Measurements from ENCODE around the gene SLC6A17.

Gene SLC6A17

GRCh38 chr1:110225756-110226404 is 75.6 kb downstream of the SLC6A17 start:
- in situ Hi-C loops (cut with HindIII; ENCODE audit: low pct_ligation_motif_present, low pct_unique_long_range_greater_than_20kb, low sequenced_read_pairs): no loop called here
- no peak for DNase-seq

- in situ Hi-C loops (cut with HindIII; ENCODE audit: low pct_ligation_motif_present, low pct_unique_long_range_greater_than_20kb, low sequenced_read_pairs): no loop called here
- no peak for DNase-seq
Observed at GRCh38 chr1:110227774-110228173, 77.5 kb downstream of the SLC6A17 start.

- in situ Hi-C loops (cut with HindIII; ENCODE audit: low pct_ligation_motif_present, low pct_unique_long_range_greater_than_20kb, low sequenced_read_pairs): no loop called here
- no peak for DNase-seq
Observed at GRCh38 chr1:110228381-110228780, 78.1 kb downstream of the SLC6A17 start.

DNA sequence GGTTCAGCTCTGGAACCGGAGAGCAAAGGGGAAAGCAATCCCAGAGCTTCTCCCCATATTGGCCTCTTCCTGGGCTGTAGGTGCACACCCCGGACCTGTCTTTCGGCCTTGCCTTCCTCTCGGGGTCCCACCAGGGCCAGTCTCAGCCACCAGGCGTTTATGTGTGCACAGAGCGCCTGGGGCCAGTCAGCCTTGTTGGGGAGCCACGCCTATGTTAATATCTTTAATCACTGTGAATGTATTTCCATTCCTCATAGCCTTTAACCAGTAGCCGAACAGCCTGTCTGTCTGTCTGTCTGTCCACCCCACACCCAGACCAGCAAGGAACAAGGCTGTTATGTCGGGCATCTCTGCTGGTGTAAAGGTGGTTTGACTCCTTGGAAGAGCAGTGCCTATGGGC is 78.6 kb downstream of the SLC6A17 start:
- in situ Hi-C loops (cut with HindIII; ENCODE audit: low pct_ligation_motif_present, low pct_unique_long_range_greater_than_20kb, low sequenced_read_pairs): no loop called here

GRCh38 chr1:110229348-110230001 is 79.2 kb downstream of the SLC6A17 start:
- in situ Hi-C loops (cut with HindIII; ENCODE audit: low pct_ligation_motif_present, low pct_unique_long_range_greater_than_20kb, low sequenced_read_pairs): no loop called here

More for the DNA sequence above, 78.6 kb downstream of the SLC6A17 start:
- DNase-seq: no peak

DNA sequence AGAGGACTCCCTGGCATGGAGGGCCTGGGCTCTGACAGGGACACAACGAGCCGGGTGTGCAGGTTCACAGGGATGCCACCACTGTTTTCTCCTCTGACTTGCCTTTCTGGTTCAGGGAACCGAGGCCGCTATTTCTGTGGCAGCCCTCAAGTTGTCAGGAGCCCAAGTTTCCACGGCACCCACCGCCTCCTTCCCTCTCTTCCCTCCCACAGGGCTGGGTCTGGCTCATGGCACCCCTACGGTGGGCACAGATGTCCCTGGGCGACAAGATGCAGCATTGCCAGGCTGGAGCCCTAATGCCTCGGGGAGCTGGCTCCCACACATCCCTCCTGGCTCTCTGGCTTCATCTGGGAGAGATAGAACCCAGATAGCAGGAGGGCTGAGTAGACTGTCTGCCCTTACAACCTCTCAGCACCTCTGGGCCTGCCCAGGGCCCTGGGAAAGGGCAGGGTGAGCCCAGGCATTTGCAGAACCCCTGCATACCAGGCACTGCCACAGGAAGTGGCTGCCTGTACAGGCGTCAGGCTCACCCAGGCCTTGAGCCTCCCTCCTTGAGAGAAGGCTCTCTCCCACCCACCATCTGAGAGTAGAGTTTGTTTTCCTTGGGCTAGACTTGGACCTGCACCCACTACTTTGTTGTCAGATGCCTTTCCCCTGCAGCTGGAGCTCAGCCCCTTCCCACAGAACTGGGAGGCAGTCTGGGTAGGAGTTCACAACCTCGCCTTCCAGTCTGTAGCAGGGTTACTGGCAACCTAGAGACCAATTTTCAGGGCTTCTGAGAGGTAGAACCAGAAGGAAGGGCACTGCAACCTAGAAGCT is 80.3 kb downstream of the SLC6A17 start:
- no peak for DNase-seq
- in situ Hi-C loops (cut with HindIII; ENCODE audit: low pct_ligation_motif_present, low pct_unique_long_range_greater_than_20kb, low sequenced_read_pairs): no loop called here

More at GRCh38 chr1:110229348-110230001, 79.2 kb downstream of the SLC6A17 start:
- no peak for DNase-seq

DNA sequence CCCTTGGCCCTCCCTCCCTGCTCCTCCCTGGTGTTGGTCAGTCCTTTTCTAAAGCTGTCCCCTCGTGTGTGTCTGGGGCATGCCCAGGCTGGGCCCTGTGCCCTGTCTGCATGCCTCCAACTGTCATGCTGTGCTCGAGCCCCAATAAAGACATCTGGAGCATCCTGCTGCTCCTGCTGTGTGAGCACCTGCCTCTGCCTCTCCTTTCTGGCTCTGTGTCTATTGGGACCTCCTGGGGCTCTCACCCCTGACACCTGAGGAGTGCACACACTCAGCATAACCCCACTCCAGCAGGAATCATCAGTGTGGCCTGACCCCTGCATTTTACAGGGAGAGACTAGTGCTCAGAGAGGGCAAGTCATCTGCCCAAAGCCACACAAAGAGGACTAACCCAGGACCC is 83.6 kb downstream of the SLC6A17 start:
- in situ Hi-C loops (cut with HindIII; ENCODE audit: low pct_ligation_motif_present, low pct_unique_long_range_greater_than_20kb, low sequenced_read_pairs): no loop called here
- DNase-seq: no peak

DNA sequence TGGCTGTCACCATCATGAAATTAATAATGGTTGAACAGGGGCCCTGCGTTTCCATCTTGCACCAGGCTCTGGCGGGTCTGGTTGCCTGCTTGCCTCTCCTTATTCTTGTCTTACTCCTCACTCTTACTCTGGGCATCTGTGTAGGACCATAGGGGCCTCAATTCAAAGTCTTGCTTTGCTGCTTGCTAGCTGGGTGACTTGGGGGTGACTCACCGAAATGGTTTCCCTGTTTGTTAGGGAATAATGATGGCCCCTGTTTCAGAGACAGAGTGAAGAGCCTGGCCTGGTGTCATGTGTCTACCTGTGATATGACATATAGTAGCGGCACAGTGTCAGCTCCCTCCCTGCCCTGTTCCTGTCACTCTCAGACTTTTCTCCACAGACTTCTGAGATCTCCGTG is 84.4 kb downstream of the SLC6A17 start:
- DNase-seq: no peak
- in situ Hi-C loops (cut with HindIII; ENCODE audit: low pct_ligation_motif_present, low pct_unique_long_range_greater_than_20kb, low sequenced_read_pairs): no loop called here

- no peak for DNase-seq
- in situ Hi-C loops (cut with HindIII; ENCODE audit: low pct_ligation_motif_present, low pct_unique_long_range_greater_than_20kb, low sequenced_read_pairs): no loop called here
Observed at GRCh38 chr1:110235181-110235833, 85.0 kb downstream of the SLC6A17 start.

GRCh38 chr1:110235834-110236682 is 85.8 kb downstream of the SLC6A17 start:
- DNase-seq: peak; percentile 17
- in situ Hi-C loops (cut with HindIII; ENCODE audit: low pct_ligation_motif_present, low pct_unique_long_range_greater_than_20kb, low sequenced_read_pairs): no loop called here

GRCh38 chr1:110237386-110238152 is 87.3 kb downstream of the SLC6A17 start:
- DNase-seq: no peak
- in situ Hi-C loops (cut with HindIII; ENCODE audit: low pct_ligation_motif_present, low pct_unique_long_range_greater_than_20kb, low sequenced_read_pairs): no loop called here

GRCh38 chr1:110239441-110240430 is 89.4 kb downstream of the SLC6A17 start:
- in situ Hi-C loops (cut with HindIII; ENCODE audit: low pct_ligation_motif_present, low pct_unique_long_range_greater_than_20kb, low sequenced_read_pairs): no loop called here
- no peak for DNase-seq

DNA sequence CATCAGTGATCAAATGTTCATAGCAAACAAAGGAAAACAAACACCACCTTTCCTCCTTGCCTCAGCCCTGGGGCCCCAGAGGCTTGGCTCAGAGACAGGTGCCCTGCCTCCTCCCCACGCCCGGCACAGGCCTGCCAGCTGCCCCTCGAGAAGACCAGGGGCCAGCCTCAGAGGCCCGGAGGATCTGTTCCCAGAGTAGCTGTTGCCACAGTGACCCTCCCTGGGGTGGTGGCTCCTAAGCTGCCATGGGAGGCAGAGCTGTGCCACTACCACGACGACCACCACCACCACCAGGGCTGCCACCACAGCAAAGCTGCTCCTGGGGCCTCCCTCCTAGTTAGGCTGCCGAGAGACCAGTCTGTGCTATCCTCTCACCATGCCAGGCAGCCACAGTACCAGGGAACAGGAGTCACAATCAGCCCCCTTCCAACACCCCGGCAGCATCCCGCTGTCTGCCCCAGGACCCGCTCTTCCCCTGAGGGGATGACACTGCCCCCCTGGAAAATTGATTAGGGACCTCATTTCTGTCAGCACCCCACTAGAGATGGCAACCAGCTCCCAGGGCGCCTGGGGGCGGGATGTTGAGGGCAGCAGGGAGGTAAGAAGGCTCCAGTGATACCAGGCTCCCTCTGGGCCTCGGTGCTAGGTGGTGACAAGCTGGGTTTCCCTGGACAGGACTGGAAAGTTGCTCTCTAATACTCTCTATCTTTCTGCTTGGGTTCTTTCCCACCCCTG is 90.3 kb downstream of the SLC6A17 start:
- DNase-seq: no peak
- in situ Hi-C loops (cut with HindIII; ENCODE audit: low pct_ligation_motif_present, low pct_unique_long_range_greater_than_20kb, low sequenced_read_pairs): no loop called here

- in situ Hi-C loops (cut with HindIII; ENCODE audit: low pct_ligation_motif_present, low pct_unique_long_range_greater_than_20kb, low sequenced_read_pairs): no loop called here
- DNase-seq: no peak
Observed at GRCh38 chr1:110241516-110241915, 91.2 kb downstream of the SLC6A17 start.

DNA sequence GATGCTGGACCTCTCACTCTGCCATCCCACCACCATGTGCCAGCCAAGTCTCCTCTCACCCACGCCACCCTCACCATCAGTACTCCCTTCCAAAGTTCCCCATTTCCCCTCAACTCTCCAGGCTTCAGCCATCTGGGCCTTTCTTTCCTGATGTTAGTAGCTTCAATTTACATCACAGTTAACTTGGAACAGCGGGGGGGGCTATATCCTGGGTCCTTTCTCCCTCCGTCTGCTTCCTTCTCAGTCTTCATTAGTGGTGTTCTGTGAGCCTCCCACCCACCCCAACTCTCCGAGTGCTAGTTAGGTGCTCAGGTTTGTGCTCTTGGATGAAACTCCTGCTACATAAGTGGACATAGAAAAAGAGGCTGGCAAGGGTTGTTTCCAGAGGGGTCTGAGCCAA is 91.8 kb downstream of the SLC6A17 start:
- in situ Hi-C loops (cut with HindIII; ENCODE audit: low pct_ligation_motif_present, low pct_unique_long_range_greater_than_20kb, low sequenced_read_pairs): no loop called here
- DNase-seq: no peak

DNA sequence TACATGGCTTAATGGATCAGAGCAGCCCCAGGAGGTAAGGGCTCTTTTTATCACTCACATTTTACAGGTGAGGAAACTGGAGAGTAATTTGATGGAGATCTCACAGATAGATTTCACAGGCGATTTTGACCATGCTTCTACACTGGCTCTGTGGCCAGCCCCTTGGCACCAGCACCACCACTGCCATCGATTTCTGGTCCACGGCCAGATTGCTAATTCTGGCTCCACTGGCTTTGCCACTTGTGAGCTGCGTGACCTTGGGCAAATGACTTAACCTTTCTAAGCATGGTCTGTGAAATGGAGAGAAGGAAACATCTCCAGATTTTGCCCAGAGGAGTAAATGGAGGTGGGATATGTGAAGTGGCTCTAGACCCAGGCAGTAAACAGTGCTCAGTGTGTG is 92.4 kb downstream of the SLC6A17 start:
- in situ Hi-C loops (cut with HindIII; ENCODE audit: low pct_ligation_motif_present, low pct_unique_long_range_greater_than_20kb, low sequenced_read_pairs): no loop called here
- DNase-seq: no peak

All from ACHN (cell line).